T-helper 9 cell (primary cell): ENCODE measurements around the gene IKZF5.

Source experiments
- DNase-seq: peaks from one replicate; pipeline ENCODE4 v3.0.0-alpha.2; 2020

The IKZF5 gene

DNA sequence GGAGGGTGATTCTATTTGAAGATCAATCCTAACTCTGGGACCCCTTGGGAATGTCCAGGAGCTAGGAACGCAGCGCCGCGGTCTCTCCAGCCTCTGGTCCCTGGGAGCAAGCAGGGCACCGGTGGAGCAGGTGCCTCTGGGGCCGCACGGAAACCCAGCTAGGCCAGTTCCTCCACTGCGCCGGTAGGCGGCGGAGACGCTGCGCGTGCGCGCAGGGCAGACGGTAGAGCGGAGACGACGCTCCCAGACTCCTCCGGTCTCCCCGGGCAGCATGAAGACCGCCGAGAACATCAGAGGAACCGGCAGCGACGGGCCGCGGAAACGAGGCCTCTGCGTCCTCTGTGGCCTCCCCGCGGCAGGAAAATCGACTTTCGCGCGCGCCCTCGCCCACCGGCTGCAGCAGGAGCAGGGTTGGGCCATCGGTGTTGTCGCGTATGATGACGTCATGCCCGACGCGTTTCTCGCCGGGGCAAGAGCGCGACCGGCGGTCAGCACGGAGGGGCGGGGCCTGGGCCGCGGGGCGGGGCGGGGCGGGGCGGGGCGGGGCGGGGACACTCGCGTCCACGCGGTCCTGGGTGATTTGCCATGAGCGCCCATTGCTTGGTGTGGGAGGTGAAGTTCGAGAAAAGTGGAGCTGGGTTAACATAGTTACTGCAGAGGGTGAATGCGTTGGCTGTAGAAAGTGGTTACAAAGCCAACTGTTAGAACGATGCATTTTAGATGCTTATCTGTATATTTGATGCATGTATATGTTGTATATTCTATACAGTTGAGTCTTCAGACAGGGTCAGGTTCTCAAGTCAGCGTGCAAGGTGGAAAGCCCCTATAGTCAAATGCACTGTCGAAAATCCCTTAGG is 28.2 kb downstream of the IKZF5 start, which contains the start of gene PSTK:
PSTK (plus strand) TSS at position 193 of the 857 bp plus-strand sequence; CDS start at position 272, 79 bp downstream.
- DNase-seq: peak; percentile 82

DNA sequence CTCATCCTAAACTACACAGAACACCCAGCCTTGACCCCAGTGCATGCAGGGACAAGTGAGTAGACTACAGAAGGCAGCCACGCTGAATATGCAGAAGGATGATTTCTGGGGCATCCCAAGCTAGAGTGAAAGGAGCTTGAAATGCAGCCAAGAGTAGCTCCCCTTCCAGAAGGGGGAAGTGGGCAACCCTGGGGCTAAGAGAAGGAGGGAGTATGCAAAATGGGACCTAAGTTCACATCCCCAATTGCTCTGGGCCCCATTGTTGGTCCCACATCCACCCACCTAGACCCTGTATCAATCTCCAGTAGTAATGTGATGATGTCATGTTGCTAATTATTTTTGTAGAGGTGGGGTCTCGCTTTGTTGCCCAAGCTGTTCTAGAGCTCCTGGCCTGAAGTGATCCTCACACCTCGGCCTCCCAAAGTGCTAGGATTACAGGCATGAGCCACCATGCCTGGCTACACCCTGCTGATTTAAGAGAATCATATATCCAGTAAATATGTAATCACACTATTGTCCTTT is 34.0 kb downstream of the IKZF5 start:
- DNase-seq: no peak

DNA sequence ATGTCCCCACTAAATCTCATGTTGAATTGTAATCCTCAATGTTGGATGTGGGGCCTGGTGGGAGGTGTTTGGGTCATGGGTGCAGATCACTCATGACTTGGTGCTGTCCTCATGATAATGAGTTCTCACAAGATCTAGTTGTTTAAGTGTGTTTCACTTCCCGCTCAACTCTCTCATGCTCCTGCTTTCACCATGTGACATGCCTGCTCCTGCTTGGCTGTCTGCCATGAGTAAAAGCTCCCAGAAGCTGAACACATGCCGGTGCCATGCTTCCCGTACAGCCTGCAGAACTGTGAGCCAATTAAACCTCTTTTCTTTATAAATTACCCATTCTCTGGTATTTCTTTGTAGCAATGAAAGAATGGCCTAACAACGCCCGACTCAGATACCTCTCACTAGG is 34.6 kb downstream of the IKZF5 start:
- DNase-seq: no peak

- no peak for DNase-seq
These were observed 39.9 kb downstream of the IKZF5 start for GRCh38 chr10:122968698-122969097.

DNA sequence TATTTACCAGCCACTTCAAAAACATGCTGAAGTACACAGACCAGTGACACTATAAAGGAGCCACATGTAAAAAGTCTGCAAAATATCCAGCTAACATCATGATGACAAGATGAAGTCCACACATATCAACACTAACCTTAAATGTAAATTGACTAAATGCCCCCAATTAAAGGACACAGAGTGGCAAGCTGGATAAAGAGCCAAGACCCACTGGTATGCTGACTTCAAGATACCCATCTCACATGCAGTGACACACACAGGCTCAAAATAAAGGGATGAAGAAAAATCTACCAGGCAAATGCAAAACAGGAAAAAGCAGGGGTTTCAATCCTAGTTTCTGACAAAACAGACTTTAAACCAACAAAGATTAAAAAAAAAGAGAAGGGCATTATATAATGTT is 41.7 kb downstream of the IKZF5 start:
- DNase-seq: no peak

DNA sequence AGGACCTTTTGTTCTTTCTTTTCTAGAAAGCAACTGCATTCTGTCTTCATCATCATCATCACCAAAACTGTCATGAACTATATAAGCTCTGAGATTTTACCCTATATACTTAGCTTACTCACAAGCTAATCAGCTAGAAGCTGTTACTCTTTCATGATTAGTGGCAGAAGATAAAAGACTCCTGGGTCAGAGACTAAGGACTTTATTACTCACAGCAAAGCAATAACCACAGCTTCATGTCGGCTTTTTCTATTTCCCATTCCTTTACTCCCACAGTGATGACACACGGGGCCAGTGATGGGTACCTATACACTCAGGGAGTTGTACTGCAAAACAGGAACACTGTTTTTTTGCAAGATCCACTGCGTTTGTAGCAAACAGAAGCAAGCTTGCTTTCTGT is 46.2 kb downstream of the IKZF5 start:
- no peak for DNase-seq

GRCh38 chr10:122957474-122957873 is 51.1 kb downstream of the IKZF5 start:
- DNase-seq: no peak

DNA sequence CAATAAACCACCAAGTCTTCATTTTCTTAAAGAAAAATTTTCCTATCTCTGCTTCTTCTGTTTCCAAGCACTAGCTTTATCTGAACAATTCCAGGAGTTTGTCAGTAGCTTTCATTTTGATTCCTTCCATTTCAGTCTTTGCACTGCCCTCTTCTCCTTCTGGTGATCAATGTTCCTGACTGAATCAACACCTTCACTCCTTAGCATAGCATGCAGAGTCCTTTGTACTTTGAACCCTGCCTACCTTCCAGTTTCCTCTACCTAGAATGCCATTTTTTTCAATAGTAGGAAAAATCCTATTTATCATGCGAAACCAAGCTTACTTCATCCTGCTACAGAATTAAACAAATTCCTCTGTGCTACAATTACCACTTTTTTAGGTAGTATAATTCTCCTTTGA is 52.7 kb downstream of the IKZF5 start:
- DNase-seq: no peak

DNA sequence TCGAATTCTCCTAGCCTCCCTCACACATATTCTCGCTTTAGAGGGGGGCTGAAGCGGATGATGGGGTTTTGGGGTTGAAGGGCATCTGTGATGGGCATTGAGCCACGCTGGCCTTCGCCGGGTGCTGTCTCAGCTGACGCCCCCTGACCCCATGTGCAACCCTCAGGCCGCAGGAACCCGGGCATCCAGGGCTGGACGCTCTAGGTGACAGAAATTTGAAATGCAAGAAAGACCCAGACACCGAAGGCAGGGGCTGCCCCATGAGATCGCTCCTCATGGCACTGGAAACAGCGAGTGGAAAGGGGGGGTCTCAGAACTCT is 53.9 kb downstream of the IKZF5 start:
- no peak for DNase-seq

DNA sequence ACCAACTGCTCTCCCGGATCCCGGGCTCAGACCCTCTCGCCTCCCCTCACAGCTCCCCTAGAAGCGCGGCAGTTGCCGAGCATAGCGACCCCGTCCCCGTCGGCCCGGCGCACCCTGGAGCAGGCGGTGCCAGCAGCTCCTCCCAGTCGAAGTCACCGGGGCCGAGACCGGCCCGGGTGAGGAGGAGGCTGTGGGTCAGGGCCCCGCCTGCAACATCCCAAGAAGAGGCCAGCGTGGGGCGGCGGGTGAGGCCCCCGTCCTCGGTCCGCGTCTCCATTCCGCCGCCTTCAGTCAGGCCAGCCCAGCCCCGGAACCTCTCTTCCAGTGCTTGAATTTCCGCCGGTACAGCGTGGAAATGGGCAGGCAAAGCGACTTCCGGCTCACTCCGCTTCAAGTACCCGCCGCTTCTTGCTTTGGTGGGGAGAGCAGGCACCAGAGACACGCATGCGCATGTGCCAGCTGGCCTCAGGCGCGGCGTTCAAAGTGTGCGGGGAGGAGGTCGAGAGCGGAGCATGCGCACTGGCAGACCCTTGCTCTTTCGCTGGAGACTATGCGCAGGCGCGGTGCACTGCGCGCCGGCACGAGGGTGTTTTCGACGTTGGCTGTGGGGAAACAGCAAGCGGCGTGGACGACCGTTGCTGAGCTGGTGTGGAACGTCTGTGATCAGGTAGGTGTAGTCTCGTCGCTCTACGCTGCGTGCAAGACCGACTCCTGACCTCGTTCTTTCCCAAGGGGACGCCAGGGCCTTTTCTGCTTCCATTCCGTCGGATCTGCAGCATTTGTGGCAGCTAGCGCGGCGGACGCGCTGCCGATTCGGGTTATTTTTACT is 54.5 kb downstream of the IKZF5 start, which contains the start of gene C10orf88:
C10orf88 (minus strand) TSS at position 326 of the 829 bp plus-strand sequence; CDS start at position 277, 49 bp downstream.
- DNase-seq: peak; percentile 92

DNA sequence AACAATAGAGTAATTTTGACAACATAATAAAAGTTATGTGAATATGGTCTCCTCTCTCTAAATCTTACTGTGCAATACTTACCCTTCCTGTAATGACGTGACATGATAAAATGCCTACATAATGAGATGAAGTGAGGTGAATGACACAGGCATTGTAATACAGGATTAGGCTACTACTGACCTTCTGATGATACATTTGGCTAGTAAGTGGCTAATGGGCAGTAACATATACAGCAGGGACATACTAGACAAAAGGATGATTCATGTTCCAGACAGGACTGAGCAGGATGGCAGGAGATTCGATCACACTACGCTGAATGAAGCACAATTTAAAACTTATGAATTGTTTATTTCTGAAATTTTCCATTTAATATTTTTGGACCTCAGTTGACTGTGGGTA is 59.3 kb downstream of the IKZF5 start:
- no peak for DNase-seq
